CMK (cell line): ENCODE data around the gene GIPC1.
"Not testable (repeated sequence)": the region's sequence is repeated elsewhere in the genome, so short reads cannot be mapped to it uniquely, and the experiment has no call there.

ENCODE experiments used
- DNase-seq: peaks from one replicate; pipeline ENCODE4 v3.0.0-alpha.2; 2010; ENCODE audit warnings: low read depth

The GIPC1 gene

GRCh38 chr19:14496029-14496833 is at the start of gene GIPC1:
Gene GIPC1 (minus strand): TSS chr19:14496127. CDS start chr19:14482976, 13,151 bp downstream.
- peak; percentile 94 for DNase-seq

DNA sequence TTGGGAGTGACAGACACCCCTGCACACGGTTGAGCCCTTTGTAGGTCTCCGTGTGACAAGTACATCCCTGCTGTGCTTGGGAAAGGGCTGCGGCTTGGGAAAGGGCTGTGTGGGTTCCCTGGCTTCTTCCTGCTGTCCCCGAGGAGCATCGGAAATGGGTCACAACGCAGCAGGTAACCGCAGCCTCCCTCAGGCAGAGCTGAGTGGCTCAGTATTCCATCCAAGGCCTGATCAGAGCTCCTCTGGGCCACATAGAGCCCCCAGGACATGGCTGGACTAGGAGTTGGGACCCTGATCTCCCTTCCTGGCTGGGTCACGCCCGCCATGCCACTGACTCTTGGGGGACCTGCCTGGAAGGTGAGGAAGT is 49.8 kb upstream of the GIPC1 start:
- no peak for DNase-seq

- no peak for DNase-seq
Observed at GRCh38 chr19:14544977-14545715, 49.2 kb upstream of the GIPC1 start.

- no peak for DNase-seq
Observed at GRCh38 chr19:14544047-14544446, 48.1 kb upstream of the GIPC1 start.

- no peak for DNase-seq
Observed at GRCh38 chr19:14542711-14543328, 46.9 kb upstream of the GIPC1 start.

- DNase-seq, result not testable (repeated sequence)
Observed at GRCh38 chr19:14541979-14542378, 46.1 kb upstream of the GIPC1 start.

- no peak for DNase-seq
Observed at GRCh38 chr19:14540741-14541525, 45.0 kb upstream of the GIPC1 start.

- DNase-seq, result peak; percentile 82
Observed at GRCh38 chr19:14536926-14537692, 41.2 kb upstream of the GIPC1 start.

- DNase-seq, result no peak
Observed at GRCh38 chr19:14533450-14533849, 37.5 kb upstream of the GIPC1 start.

DNA sequence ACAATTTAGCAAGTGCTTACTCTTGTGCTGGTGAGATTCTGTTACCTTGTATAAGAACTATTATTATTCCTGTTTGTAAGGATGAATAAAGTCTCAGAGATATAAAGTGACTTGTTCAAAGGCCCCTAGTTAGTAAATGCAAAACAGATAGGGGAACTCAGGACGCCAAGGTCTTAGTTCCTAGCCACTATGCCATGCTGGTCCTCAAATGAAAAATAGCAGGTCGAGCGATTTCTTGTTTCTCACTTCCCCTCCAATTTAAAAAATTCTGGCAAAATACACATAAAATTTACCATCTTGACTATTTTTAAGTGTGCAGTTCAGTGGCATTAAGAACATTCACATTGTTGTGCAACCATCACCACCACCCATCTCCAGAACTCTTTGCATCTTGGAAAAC is 34.6 kb upstream of the GIPC1 start:
- no peak for DNase-seq

DNA sequence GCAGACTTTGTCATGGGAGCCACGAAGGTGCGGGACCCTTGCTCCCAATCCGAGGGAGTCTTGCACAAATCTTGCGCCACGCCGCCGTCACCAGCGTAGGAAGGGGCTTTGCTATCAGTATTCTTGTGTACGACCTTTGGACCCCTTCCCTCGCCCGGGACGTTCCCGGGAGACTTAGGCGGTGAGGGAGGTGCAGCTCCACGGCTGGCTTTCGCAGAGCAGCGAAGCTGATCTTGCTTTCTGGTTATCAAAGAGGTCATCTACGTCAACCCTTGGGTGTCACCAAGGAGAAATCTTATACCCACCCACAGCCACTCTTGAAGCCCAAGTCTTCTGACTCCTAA is 34.0 kb upstream of the GIPC1 start:
- DNase-seq, result no peak

GRCh38 chr19:14529254-14530004 is 33.5 kb upstream of the GIPC1 start, which contains the start of gene TECR:
Gene TECR (plus strand): TSS chr19:14529594. CDS start chr19:14529697, 103 bp downstream.
- peak; percentile 100 for DNase-seq

DNA sequence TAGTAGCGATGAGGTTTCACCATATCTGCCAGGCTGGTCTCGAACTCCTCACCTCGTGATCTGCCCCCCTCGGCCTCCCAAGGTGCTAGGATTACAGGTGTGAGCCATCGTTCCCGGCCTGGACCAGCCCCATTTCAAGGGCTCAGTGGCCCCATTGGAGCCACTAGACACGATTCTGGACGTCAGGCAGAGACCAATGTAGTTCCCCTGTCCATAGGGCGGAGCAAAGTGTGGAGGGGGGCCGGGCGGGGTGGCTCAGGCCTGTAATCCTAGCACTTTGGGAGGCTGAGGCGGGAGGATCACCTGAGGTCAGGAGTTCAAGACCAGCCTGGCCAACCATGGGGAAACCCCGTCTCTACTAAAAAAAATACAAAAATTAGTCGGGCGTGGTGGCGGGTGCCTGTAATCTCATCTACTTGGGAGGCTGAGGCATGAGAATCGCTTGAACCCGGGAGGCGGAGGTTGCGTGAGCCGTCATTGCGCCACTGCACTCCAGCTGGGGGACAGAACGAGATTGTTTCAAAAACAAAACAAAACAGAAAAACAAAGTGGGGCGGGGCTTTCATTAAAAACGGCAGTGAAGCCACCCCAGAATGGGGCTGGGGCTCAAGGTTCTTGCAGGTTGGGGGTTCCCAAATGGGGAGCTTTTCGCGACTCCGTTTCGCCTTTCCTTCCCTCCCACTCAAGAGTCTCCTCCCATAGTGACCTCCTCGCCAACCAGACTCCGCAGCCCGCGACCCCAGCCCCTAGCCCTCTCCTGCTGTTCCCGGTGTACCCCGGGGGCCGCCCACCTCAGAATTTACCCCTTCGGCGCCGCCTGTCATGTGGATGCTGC is 32.7 kb upstream of the GIPC1 start:
- DNase-seq, result no peak

DNA sequence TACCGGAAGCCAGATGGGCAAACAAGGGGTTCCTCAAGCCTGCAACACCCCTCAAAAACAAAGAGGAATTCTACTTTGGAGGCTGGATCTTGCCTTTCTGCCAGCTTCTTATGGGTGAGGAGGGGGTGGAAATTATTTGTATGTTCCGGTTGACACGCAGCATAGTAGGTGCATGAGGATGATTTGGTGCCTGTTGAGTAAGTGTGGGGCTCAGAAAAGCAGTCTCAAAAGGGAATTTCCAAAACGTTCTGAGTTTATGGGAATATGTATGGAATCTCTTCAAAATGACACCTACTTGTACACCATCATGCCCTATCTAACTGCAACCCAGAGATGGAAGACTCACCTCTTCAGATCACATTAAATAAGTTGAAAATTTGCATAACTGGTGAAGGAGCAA is 30.5 kb upstream of the GIPC1 start:
- no peak for DNase-seq

DNA sequence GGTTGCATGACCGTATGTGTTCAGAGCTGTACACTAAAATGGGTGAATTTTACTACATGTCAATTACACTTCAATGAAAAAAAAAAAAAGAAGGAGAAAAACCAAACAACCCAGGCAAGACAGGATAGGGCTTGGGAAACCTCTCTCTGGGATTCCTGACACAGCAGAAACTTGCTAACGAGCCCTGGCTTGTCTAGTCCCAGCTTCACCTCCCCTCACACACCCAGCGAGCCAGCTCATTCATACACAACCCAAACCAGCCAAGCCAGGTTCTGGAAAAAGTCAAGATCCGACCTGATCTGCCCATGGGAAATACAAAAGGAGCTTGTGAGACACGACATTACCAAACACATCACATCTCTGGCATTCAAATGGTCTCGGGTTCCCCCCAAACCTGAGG is 29.8 kb upstream of the GIPC1 start:
- DNase-seq, result no peak

DNA sequence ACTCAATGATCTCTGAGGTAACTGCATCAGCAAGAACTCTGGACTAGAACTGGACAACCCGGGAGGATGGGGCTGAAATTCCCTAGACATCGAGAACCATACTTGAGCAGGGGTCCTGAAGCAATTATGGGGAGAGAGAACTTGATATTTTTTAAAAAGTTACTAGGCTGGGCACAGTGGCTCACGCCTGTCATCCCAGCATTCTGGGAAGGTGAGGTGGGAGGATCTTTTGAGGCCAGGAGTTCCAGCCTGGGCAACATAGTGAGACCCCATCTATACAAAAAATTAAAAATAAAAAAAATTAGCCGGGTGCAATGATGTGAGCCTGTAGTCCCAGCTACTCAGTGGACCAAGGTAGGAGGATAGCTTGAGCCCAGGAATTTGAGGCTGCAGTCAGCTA is 24.6 kb upstream of the GIPC1 start:
- DNase-seq, result no peak

GRCh38 chr19:14519860-14520407 is 24.0 kb upstream of the GIPC1 start:
- no peak for DNase-seq

- no peak for DNase-seq
Observed at GRCh38 chr19:14519245-14519859, 23.4 kb upstream of the GIPC1 start.
